SK-MEL-5 (cell line): ENCODE measurements around the gene SLC25A44. TPM values are rescaled to one million over a fixed set of nuclear protein-coding genes. Genes with fewer than 3 reads are reported as not detected.

Source experiments
- DNase-seq: peaks from one replicate; pipeline ENCODE4 v3.0.0-alpha.2; 2016; ENCODE audit warnings: low read depth, low spot score
- in situ Hi-C: cut with HindIII; loops from 2 replicates; pipeline ENCODE4 v1.10.0; 2016; ENCODE audit warnings: low sequenced_read_pairs, high pct_unique_total_duplicates, low pct_unique_long_range_greater_than_20kb
- small RNA-seq, 2 experiments: library from RNA; depleted of rRNA; stranded (forward); fragments of <200 nt; gene quantifications; one replicate each; pipeline ENCODE3, GENCODE V24; 2014
- total RNA-seq: library from RNA; depleted of rRNA; stranded (reverse); fragments of >200 nt; shearing (Covaris generic); gene quantifications from 2 replicates; pipeline ENCODE4 v1.2.3, GENCODE V29; 2014; rRNA removed

SLC25A44 gene
- total RNA-seq, 1 experiment from 2014 or later = 26.6 TPM

DNA sequence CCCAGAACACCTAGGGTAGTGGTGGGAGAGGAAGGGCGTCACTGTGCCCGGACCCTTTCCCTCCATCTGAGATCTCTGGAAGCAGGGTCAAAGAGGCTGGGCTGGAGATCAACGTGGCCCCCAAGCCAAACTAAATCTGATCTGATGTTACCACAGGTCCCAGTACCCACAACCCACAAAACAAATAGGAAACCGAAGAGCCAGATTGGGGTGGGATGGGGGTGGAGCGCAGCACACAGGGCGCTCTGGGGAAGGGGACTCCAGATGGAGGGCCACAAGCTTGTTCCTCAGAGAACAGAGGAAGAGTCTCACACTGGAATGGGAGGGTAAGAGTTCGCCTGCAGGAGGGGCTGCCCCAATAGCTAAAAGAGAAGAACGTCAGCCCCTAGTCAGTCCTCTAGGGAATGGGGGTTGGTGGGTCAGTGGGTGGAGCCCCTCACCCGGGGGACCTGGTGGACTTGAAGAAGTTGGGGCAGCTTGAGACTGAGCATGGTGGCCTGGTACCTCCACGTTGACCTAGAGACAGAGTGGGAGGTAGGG is 52.4 kb downstream of the SLC25A44 start:
- in situ Hi-C loops = no loop called here
- no peak for DNase-seq

DNA sequence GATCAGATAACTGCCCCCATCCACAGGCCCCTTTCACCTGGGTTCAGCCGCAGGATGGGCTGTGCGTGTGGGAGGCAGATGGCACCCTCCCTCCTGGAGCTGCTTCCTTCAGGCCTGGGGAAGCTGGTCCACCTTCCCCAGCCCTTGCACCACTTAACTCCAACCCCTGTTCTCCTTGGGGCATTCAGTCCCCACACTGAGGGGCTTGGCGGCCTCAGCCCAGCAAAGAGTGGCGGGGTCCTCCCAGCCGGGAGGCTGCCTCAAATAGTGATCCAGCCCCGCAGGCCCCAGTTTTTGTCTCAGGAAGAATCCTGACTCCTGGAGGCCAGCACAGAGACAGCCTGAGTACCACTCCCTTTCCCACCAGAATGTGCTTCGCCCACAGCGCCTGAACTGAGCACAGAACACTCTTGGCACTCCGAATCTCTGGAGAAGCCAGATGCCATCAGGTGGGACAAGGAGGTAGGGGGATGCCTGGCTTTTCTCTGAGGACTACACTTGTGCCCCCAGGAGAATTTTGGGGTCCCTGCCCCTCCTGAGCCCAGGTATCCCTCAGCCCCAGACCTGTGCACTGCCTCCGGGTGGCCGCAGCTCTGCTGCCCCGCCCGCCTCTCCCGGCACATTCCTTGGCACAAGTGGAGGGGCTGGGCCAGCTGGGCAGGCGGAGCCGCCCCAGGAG is 53.0 kb downstream of the SLC25A44 start:
- in situ Hi-C loops = no loop called here
- no peak for DNase-seq

DNA sequence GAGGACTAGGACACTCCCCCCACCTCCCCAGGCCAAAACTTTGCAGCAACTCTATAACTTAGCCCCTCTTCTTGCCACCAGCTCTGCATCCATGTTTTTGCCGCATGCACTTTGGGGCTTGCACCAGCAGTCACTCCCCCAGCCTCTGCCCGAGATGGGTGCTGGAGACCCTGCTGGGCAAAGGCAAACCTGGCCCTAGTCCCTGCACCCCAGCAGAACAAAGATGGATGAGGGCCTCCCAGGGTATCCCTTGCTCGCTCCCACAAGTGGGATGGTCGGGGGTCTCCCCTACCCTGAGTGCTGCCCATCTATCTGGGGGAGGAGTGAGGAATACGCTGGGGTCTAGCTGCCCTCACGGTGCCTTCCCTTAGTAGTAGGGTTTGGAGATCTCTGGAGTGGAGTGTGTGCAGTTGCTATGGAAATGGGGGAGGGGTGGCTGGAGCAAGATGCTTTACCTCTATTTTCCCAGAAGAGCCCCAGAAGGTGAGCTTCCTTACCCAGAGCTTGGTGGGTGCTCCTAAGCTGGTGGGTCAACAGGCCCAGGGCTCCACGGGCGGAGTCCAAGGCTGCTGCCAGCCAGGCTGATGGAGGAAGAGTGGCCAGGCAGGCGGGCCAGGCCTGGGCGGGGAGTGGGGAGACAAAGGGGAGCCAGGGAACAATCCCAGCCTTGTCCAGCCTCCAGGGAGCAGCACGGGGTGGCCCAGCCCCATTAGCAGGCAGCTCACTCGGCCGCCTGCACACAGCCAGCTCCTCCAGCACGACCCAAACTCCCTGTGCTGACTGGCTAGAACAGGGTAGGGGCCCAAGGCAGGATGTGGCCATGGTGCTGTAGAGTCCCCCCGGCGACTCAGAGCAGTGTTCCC is 53.8 kb downstream of the SLC25A44 start, which contains the start of gene PAQR6:
TSS of gene PAQR6 (minus strand) at position 597 of the 863 bp plus-strand sequence. CDS start 1,325 bp downstream, outside the sequence.
- in situ Hi-C loops = no loop called here
- peak; percentile 11 for DNase-seq

DNA sequence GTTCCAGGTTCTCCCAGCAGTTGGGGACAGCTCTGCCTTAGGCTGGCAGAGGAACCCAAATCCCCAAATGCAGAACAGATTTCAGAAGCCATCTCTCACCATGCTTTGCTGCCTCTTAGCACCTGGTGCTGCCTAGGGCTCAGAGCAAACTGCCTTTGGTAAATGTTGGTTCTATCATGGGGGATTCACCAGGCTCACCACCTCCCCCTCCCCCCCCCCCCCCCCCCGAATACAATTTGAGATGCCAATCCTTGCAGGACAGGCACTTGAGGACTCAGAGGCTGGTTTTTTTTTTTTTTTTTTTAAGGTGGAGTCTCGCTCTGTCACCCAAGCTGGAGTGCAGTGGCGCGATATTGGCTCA is 54.4 kb downstream of the SLC25A44 start:
- DNase-seq = no peak
- in situ Hi-C loops = no loop called here

DNA sequence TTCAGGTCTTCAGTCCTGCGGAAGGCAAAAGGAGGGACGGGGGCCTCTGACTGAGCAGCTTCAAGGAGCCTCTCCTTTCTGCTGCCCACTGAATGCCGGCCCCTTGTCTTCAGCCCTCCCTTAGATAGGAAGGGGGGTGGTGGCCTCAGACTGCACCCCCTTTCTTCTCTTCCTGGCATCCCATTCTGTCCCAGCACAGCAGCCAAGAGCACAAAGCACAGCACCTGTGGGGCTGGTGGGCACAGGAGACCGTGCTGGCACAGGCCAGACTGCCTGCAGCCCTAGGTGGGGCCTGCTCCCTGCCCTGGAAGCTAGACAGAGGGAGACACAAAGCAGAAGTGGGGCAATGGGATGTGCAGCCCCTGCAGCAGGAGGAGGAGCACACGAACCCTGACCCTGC is 55.7 kb downstream of the SLC25A44 start:
- no peak for DNase-seq
- in situ Hi-C loops = no loop called here

DNA sequence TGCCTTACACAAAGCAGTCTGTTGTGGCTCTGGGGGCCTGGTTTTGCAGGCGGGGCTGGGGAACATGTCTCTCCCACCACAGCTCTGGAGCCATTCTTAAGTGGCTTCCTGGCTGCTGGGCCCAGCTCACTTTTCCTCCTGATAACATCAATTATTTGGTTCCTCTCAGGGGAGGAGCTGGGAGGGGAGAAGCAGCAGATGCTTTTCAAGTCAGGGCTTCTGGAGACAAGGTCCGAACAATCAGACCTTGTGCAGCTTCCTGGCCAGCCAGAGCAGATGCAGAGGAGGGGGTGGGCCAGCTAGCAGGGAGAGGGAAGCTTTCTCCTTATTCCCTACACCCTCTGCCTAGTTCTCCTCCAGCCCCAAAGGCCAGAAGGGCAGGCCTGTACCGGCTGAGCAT is 57.6 kb downstream of the SLC25A44 start:
- no peak for DNase-seq
- in situ Hi-C loops = no loop called here

DNA sequence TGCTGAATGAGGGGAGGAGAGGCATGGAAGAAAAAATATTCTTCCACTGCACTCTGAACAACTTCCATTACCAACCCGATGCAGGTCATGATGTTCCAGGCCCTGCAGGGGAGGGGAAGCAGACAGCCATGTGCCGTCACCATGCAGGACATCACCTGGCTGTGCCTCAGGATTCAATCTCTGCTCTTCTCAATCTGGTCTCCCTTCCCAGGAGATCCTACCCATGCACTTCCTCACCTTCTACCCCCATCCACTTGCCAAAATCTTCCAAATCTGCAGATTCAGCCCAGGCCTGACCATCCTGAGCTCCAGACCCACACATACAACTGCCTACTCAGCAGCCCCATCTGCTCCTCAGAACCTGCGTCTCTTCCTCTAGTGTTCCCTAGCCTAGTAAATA is 59.7 kb downstream of the SLC25A44 start:
- in situ Hi-C loops = no loop called here
- DNase-seq = no peak

DNA sequence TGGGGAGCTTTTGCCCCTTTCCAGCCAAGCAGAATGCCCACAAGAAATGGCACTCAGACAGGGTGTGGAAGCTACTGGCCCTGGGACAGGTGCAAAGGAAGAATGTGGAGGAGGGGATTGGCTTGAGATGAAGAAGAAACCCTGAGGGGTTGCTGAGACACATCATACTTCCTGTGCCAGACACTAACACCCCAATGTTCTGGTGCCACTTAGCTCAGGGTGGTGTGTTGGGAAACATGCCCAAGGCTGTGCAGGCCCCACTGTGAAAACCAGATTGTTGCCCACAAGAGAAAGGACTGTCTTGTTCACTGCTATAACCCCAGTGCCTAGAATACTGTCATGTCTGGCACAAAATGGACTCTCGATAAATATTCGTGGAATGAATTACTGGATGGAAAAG is 63.8 kb downstream of the SLC25A44 start:
- in situ Hi-C loops = no loop called here
- DNase-seq = no peak

DNA sequence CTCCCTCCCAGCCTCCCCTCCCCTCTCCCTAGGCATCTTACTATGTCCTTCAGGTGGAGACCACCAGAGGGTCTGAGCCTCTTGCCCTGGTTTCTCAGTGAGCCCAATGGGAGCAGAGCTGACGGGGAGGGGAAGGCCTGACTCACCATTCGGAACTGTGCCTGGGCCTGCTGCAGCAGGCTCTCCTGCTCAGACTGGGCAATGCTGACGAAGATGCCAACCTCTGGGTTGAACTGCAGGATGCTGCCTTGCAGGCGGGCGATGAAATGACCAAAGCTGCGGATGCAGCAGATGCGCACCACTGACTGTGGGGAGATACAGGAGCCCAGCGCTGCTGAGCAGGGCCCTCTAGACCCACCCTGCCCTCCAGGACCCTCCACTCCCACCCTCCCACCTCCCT is 65.0 kb downstream of the SLC25A44 start:
- in situ Hi-C loops = no loop called here

DNA sequence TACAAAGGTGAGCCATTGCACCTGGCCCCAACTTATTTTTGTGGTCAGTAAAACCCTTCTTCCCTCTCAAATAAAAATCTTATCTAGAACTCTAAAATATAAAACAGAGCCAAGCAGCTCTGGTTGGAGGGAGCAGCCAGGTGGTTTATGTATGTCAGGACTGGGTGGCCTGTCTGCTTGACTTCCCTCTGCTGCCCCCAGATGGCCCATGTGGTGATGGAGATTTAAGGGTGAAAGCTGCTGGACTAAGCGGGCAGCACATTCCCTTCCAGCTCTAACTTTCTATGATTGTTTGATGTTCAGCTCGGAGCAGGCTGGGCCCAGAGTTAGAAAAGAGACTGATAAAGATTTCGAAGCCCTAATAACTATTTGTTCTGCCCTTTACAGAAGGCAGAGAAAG is 65.9 kb downstream of the SLC25A44 start:
- in situ Hi-C loops = no loop called here
- no peak for DNase-seq

More for the DNA sequence above, 65.0 kb downstream of the SLC25A44 start:
- no peak for DNase-seq

DNA sequence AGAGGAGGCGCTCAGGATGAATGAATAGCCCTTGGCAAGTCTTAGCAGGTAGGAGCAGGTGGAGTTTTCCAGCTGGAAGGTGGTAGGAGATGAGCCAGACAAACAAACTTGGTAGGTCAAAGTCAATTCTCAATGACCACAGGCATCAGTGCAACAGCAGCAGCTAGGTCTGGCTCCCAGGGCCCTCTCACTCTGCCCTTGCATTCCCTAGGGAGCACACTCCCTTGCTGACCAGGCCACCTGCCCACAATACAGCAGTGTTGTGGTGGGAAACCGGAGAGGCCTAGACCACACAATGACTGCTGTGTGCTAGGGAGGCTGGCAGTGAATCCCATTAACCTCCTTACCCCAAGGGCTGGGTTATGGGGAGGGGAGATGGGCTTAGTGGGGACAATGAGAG is 67.0 kb downstream of the SLC25A44 start:
- in situ Hi-C loops = no loop called here
- peak; percentile 65 for DNase-seq

Small RNA genes lying within 50 kb of the gene (small RNA-seq; reads per million reads assigned to genes)
- 0 reads per million in 2 experiments for gene RF00568

Other genes with a start within 250 kb of the SLC25A44 start
- 96.1 and 101 TPM in 2 replicates for gene ARHGEF2, start 215.6 kb upstream of the SLC25A44 start, total RNA-seq
- gene SSR2, start 173.2 kb upstream of the SLC25A44 start, total RNA-seq = 350 and 401 TPM in 2 replicates
- gene UBQLN4, start 140.3 kb upstream of the SLC25A44 start, total RNA-seq = 22.7 and 23.3 TPM in 2 replicates
- gene LAMTOR2, start 139.3 kb upstream of the SLC25A44 start, total RNA-seq = 56.1 and 61.7 TPM in 2 replicates
- not detected in 2 replicates for gene RAB25, start 132.9 kb upstream of the SLC25A44 start, total RNA-seq
- 3.0 and 3.4 TPM in 2 replicates for gene MEX3A, start 111.6 kb upstream of the SLC25A44 start, total RNA-seq
- 515 and 576 TPM in 2 replicates for gene LMNA, start 79.4 kb upstream of the SLC25A44 start, total RNA-seq
- 0.11 and 1.3 TPM in 2 replicates for gene SEMA4A, start 40.5 kb upstream of the SLC25A44 start, total RNA-seq
- 60.3 and 64.4 TPM in 2 replicates for gene PMF1, start 18.9 kb downstream of the SLC25A44 start, total RNA-seq
- gene BGLAP, start 48.1 kb downstream of the SLC25A44 start, total RNA-seq = 0.48 TPM in 1 of 2 replicates, not detected in the other
- gene PAQR6, start 54.0 kb downstream of the SLC25A44 start, total RNA-seq = 0.13 and 0.32 TPM in 2 replicates
- 77.5 and 80.5 TPM in 2 replicates for gene SMG5, start 88.7 kb downstream of the SLC25A44 start, total RNA-seq
- gene TMEM79, start 90.2 kb downstream of the SLC25A44 start, total RNA-seq = 0.96 and 1.0 TPM in 2 replicates
- 408 and 450 TPM in 2 replicates for gene GLMP, start 101.6 kb downstream of the SLC25A44 start, total RNA-seq
- gene VHLL, start 105.2 kb downstream of the SLC25A44 start, total RNA-seq = 0.27 TPM in 1 of 2 replicates, not detected in the other
- gene CCT3, start 144.2 kb downstream of the SLC25A44 start, total RNA-seq = 507 and 520 TPM in 2 replicates
- 1.3 and 3.0 TPM in 2 replicates for gene TSACC, start 144.4 kb downstream of the SLC25A44 start, total RNA-seq
- not detected in 2 replicates for gene RHBG, start 175.1 kb downstream of the SLC25A44 start, total RNA-seq